GM12873 (cell line): ENCODE measurements around the gene AMH.

ENCODE experiments used
- CTCF ChIP-seq: IDR thresholded peaks from 2 replicates; pipeline ENCODE4 v1.5.1; 2012; ENCODE audit warnings: low read depth, mild to moderate bottlenecking, moderate library complexity, low read length, control low read depth; ENCODE audit not compliant: insufficient read depth; ENCODE audit errors: missing control alignments

The AMH gene

GRCh38 chr19:2254064-2254872 lies 5.1 kb downstream of the AMH start:
- TF ChIP-seq CTCF: no peak

- TF ChIP-seq CTCF: no peak
Measured at GRCh38 chr19:2255112-2255845, 6.2 kb downstream of the AMH start.

GRCh38 chr19:2255982-2256685 lies 7.0 kb downstream of the AMH start, which contains the start of gene JSRP1:
Gene JSRP1, minus strand, starts transcription at chr19:2256417. Its CDS starts 1,103 bp downstream, at chr19:2255314.
- TF ChIP-seq CTCF: no peak

- TF ChIP-seq CTCF: no peak
Measured at GRCh38 chr19:2259336-2259735, 10.2 kb downstream of the AMH start.

GRCh38 chr19:2260341-2260805 lies 11.2 kb downstream of the AMH start:
- TF ChIP-seq CTCF: no peak

- TF ChIP-seq CTCF: peak; percentile 72
Measured at GRCh38 chr19:2261438-2262172, 12.5 kb downstream of the AMH start.
